A549 (cell line): ENCODE results near the gene EFNA5. TPM values are rescaled to one million over a fixed set of nuclear protein-coding genes. Genes with fewer than 3 reads are reported as not detected.

Source experiments
- ATAC-seq, 2 experiments: fragments of 200-7000 bp in 1 of 2; fragments of >200 bp in 1 of 2; cut with Nextera tagmentation in 1 of 2; cut with Tn5 transposase in 1 of 2; 3 replicates each; pipeline versions ENCODE4 v1.8.0 to v1.9.1; 2018 to 2020; ENCODE audit warnings: mild to moderate bottlenecking in 1 of 2, moderate library complexity in 1 of 2
- CTCF ChIA-PET: fragments of 300-600 bp; sonication (Branson Sonifier 250); formaldehyde crosslinking; extraction: SDS; loops from one replicate; lab custom pipeline; 2021; ENCODE audit warnings: antibody characterized with exemption, inconsistent platforms; lab: Yijun Ruan, JAX
- POLR2A ChIA-PET: fragments of 350-600 bp; formaldehyde crosslinking; extraction: SDS; loops from one replicate; lab custom pipeline; 2021; ENCODE audit warnings: antibody characterized with exemption, inconsistent platforms; lab: Yijun Ruan, JAX
- DNase-seq, 2 experiments: peaks; one replicate each; pipeline versions ENCODE4 v3.0.0 to v3.0.0-alpha.2; 2011 to 2016; ENCODE audit warnings: low read depth in 1 of 2, low spot score in 1 of 2
- FAIRE-seq: peaks from 2 replicates; lab custom pipeline; 2011; peaks lifted over from hg19 to GRCh38; lab: Jason Lieb, UNC
- H3K27ac ChIP-seq, 2 experiments: fragments of >200 bp; sonication (Bioruptor Twin); formaldehyde crosslinking; 3 replicates each; pipeline ENCODE4 v1.5.1; 2016 to 2017
- H3K4me1 ChIP-seq: fragments of >200 bp; sonication (Bioruptor Twin); formaldehyde crosslinking; 3 replicates; pipeline ENCODE4 v1.6.1; 2016
- H3K4me2 ChIP-seq: fragments of >200 bp; sonication (Bioruptor Twin); formaldehyde crosslinking; 3 replicates; pipeline ENCODE4 v1.6.1; 2016
- H3K4me3 ChIP-seq: fragments of >200 bp; sonication (Bioruptor Twin); formaldehyde crosslinking; 3 replicates; pipeline ENCODE4 v1.5.1; 2016
- H3K9me3 ChIP-seq: fragments of >200 bp; sonication (Bioruptor Twin); formaldehyde crosslinking; 3 replicates; pipeline ENCODE4 v1.6.1; 2016
- BHLHE40 ChIP-seq: IDR thresholded peaks from 2 replicates; pipeline ENCODE4 v1.6.1; 2012; ENCODE audit warnings: low read depth, low read length, inconsistent platforms
- CBX2 ChIP-seq: fragments of 200-600 bp; sonication (generic); IDR thresholded peaks from 2 replicates; pipeline ENCODE4 v1.6.1; 2016; ENCODE audit warnings: low read depth, mild to moderate bottlenecking, borderline replicate concordance
- CBX8 ChIP-seq: fragments of 200-600 bp; sonication (generic); IDR thresholded peaks from 2 replicates; pipeline ENCODE4 v1.6.1; 2016
- CEBPB ChIP-seq, 2 experiments: fragments of >200 bp in 1 of 2; sonication (Bioruptor Twin) in 1 of 2; formaldehyde crosslinking in 1 of 2; IDR thresholded peaks; 2 replicates each; pipeline ENCODE4 v1.6.1; 2012 to 2016
- EHMT2 ChIP-seq: fragments of 200-600 bp; sonication (generic); IDR thresholded peaks from 2 replicates; pipeline ENCODE4 v1.6.1; 2016; ENCODE audit warnings: antibody characterized with exemption, low read depth, mild to moderate bottlenecking, moderate library complexity
- ELK1 ChIP-seq: fragments of 150-350 bp; IDR thresholded peaks from 2 replicates; pipeline ENCODE4 v1.6.1; 2014; ENCODE audit warnings: low read depth, mild to moderate bottlenecking, low read length
- FOSB ChIP-seq: fragments of 250-450 bp; sonication (Bioruptor Pico); IDR thresholded peaks from 2 replicates; pipeline ENCODE4 v1.5.0; 2020; ENCODE audit warnings: mild to moderate bottlenecking, moderate library complexity
- FOSL2 ChIP-seq, 2 experiments: fragments of 450-650 bp in 1 of 2; fragments of >200 bp in 1 of 2; sonication (Bioruptor Twin) in 1 of 2; formaldehyde crosslinking; IDR thresholded peaks; 2 replicates each; pipeline versions ENCODE4 v1.5.0 to v1.6.1; 2016 to 2020; ENCODE audit warnings: mild to moderate bottlenecking in 1 of 2, moderate library complexity in 1 of 2
- HMGXB4 ChIP-seq: fragments of 250-450 bp; sonication (Bioruptor Pico); IDR thresholded peaks from 2 replicates; pipeline ENCODE4 v1.5.0; 2021; ENCODE audit warnings: mild to moderate bottlenecking, moderate library complexity, borderline replicate concordance
- JUN ChIP-seq, 2 experiments: fragments of >200 bp; sonication (Bioruptor Twin); formaldehyde crosslinking; IDR thresholded peaks; 2 replicates in 1 of 2; 3 replicates in 1 of 2; pipeline ENCODE4 v1.6.1; 2016 to 2017
- KDM1A ChIP-seq: fragments of 200-600 bp; sonication (generic); IDR thresholded peaks from 2 replicates; pipeline ENCODE4 v1.6.1; 2016; ENCODE audit warnings: low read depth, mild to moderate bottlenecking
- MYC ChIP-seq: IDR thresholded peaks from 2 replicates; pipeline ENCODE4 v1.6.1; 2012; ENCODE audit warnings: mild to moderate bottlenecking, inconsistent platforms, low read length, improper control_type of control experiment, borderline replicate concordance
- NFE2L2 ChIP-seq: fragments of 150-350 bp; conservative IDR thresholded peaks from 2 replicates; pipeline ENCODE4 v1.6.1; 2014; ENCODE audit warnings: low read length
- PHF8 ChIP-seq: fragments of 200-600 bp; sonication (generic); IDR thresholded peaks from 2 replicates; pipeline ENCODE4 v1.6.1; 2016; ENCODE audit warnings: low read depth, mild to moderate bottlenecking, antibody characterized with exemption, moderate library complexity, borderline replicate concordance
- POLR2A ChIP-seq: IDR thresholded peaks from 2 replicates; pipeline ENCODE4 v1.6.1; 2012; ENCODE audit warnings: mild to moderate bottlenecking, low read length
- RAD21 ChIP-seq, 2 experiments: fragments of >200 bp in 1 of 2; sonication (Bioruptor Twin) in 1 of 2; formaldehyde crosslinking in 1 of 2; IDR thresholded peaks in 1 of 2; conservative IDR thresholded peaks in 1 of 2; 2 replicates in 1 of 2; 3 replicates in 1 of 2; pipeline ENCODE4 v1.6.1; 2012 to 2018; ENCODE audit warnings: inconsistent platforms in 1 of 2
- RCOR1 ChIP-seq: fragments of 150-350 bp; IDR thresholded peaks from 2 replicates; pipeline ENCODE4 v1.6.1; 2014; ENCODE audit warnings: antibody characterized with exemption, low read length, low read depth
- RFX5 ChIP-seq: fragments of 450-650 bp; IDR thresholded peaks from 2 replicates; pipeline ENCODE4 v1.7.1; 2014; ENCODE audit warnings: antibody characterized with exemption, mild to moderate bottlenecking, moderate library complexity
- RNF2 ChIP-seq: fragments of 200-600 bp; sonication (generic); IDR thresholded peaks from 2 replicates; pipeline ENCODE4 v1.6.1; 2016; ENCODE audit warnings: low read depth, mild to moderate bottlenecking, antibody characterized with exemption, moderate library complexity, borderline replicate concordance
- SMC3 ChIP-seq: fragments of >200 bp; sonication (Bioruptor Twin); formaldehyde crosslinking; IDR thresholded peaks from 3 replicates; pipeline ENCODE4 v1.6.1; 2018; ENCODE audit warnings: inconsistent platforms
- WGBS: methylation state at CpG from one replicate; pipeline ENCODE4 v1.1.6; 2017; ENCODE audit errors: missing lambda C conversion rate; 5-methylcytosine and 5-hydroxymethylcytosine counted together
- polyA plus RNA-seq, 4 experiments: library from polyadenylated mRNA; depleted of rRNA in 3 of 4; stranded (reverse); fragments of >200 nt; fragmentation: RNase III in 1 of 4; extraction: RNeasy Plus Mini Kit Qiagen cat#74134 plus additional on column Dnase treatment in 1 of 4; gene quantifications; 2 replicates in 3 of 4; 3 replicates in 1 of 4; pipeline ENCODE4 v1.2.3, GENCODE V29; 2011 to 2017
- TF ChIP-seq, protein P1 (sequence below): fragments of 250-450 bp; sonication (Bioruptor Pico); IDR thresholded peaks from 2 replicates; pipeline ENCODE4 v1.5.0; 2020; ENCODE audit warnings: low read depth, mild to moderate bottlenecking, moderate library complexity
- TF ChIP-seq, protein P2 (sequence below): fragments of >200 bp; sonication (Bioruptor Twin); formaldehyde crosslinking; IDR thresholded peaks from 3 replicates; pipeline ENCODE4 v1.5.1; 2016
- TF ChIP-seq, protein P3 (sequence below): fragments of 450-650 bp; IDR thresholded peaks from 2 replicates; pipeline ENCODE4 v1.6.1; 2014; ENCODE audit warnings: antibody characterized with exemption
- TF ChIP-seq, protein P4 (sequence below): fragments of >200 bp; sonication (Bioruptor Twin); formaldehyde crosslinking; IDR thresholded peaks from 3 replicates; pipeline ENCODE4 v1.6.1; 2016

Gene EFNA5
- polyA plus RNA-seq, 2 of the 4 experiments (the other 2 are of a cell fraction), result 8.5 to 20.7 TPM

DNA sequence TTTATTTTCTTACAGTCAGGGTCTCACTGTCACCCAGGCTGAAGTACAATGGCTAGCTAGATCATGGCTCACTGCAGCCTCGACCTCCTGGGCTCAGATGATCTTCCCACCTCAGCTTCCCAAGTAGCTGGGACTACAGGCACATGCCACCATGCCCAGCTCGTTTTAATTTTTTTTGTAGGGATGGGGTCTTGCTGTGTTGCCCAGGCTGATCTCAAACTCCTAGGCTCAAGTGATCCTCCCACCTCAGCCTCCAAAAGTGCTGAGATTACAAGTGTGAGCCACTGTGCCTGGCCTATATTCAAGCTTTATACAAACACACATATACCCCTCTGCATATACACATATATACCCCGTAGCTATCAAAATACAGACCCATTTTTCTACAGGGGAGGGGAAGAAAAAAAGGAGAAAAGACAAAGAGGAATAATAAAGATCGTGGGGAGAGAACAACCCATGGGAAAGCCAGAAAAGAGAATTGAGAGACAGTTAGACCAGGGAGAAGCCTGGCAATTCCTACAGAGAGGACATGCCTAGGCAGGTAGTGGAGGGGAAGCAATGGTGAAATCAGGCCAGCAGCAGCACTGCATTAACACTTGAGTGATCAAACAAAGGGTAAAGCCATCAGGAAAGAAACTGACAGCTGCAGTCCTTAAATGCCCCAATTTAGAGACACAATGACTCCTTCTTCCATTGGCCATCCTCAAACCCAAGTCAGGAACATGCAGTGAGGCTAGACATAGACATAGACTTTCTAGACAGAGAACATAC, 102.7 kb downstream of the EFNA5 start:
- CTCF ChIA-PET, result interaction anchor here (1.1 kb wide), 1 partner anchor 21 kb away, joined by 3 read pairs; no protein-coding TSS in a partner anchor

DNA sequence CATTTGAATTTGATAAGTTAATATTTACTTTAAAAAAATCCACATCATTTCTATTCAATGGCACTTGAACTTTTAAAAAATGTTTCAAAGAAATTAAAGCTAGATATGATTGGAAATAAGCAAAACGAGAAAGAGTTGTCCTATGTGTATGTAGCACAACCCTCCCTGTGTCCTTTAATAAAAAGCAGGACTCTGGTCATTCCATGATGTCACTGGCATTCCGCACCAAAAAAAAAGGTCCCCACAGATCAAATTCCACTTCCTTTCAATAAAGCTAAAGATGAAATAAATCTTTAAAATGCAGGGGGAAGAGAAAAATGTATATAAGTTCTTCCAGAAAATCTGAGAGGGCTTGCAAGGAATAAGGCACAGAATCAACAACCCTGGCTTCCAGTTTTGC, 103.8 kb downstream of the EFNA5 start:
- TF ChIP-seq MYC (no peak), JUN (IDR thresholded peaks at IDR 0.05) (no peak), FOSB (no peak), CEBPB (IDR thresholded peaks at IDR 0.05) (no peak), BHLHE40 (no peak), POLR2A (no peak), PHF8 (no peak), ELK1 (no peak), FOSL2 (IDR thresholded peaks at IDR 0.05) (no peak), FOSL2 (CRISPR knock-in tag; IDR thresholded peaks at IDR 0.05) (no peak)
- TF ChIP-seq, protein P1, sequence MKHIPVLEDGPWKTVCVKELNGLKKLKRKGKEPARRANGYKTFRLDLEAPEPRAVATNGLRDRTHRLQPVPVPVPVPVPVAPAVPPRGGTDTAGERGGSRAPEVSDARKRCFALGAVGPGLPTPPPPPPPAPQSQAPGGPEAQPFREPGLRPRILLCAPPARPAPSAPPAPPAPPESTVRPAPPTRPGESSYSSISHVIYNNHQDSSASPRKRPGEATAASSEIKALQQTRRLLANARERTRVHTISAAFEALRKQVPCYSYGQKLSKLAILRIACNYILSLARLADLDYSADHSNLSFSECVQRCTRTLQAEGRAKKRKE, result no peak
- Histone ChIP-seq H3K9me3 (no peaks in the 10 kb centered on the region), H3K4me1 (peaks cover 74% of the 10 kb centered on the region), H3K27ac (peak overlapping the region in 1 of 2 experiments; percentile 73; a peak in 3 of 6 replicates), H3K4me3 (no peak overlapping the region), H3K4me2 (peak overlapping the region; percentile 25; the same call in 1 of the 3 replicates)
- ChIA-PET CTCF (interaction anchor here (0.6 to 1.5 kb wide), 3 partner anchors 20 to 97 kb away, joined by 3 read pairs; no protein-coding TSS in a partner anchor), POLR2A (interaction anchor here (1.7 kb wide), 1 partner anchor 24 kb away, joined by 4 read pairs; no protein-coding TSS in a partner anchor)
- no peak for DNase-seq
- FAIRE-seq, result peak; percentile 18
- 68% methylated on average over 2 of the region's 2 CpGs for WGBS
- ATAC-seq, result no peak

More for the DNA sequence above, 102.7 kb downstream of the EFNA5 start:
- Histone ChIP-seq H3K4me1 (peaks cover 83% of the 10 kb centered on the region), H3K9me3 (no peaks in the 10 kb centered on the region), H3K4me3 (no peak overlapping the region), H3K27ac (peak overlapping the region; percentile 46 to 73), H3K4me2 (no peak overlapping the region; the same call in 2 of the 3 replicates)
- FAIRE-seq (no peak), DNase-seq (no peak), ATAC-seq (no peak)
- POLR2A ChIA-PET, result interaction anchor here (1.7 kb wide), 1 partner anchor 25 kb away, joined by 4 read pairs; no protein-coding TSS in a partner anchor
- WGBS, result 88% methylated on average over 4 of the region's 4 CpGs
- TF ChIP-seq HMGXB4 (CRISPR knock-in tag) (no peak), CBX2 (no peak), NFE2L2 (no peak), RAD21 (conservative IDR thresholded peaks at IDR 0.05 in 1 of 2, IDR thresholded peaks at IDR 0.05 in 1 of 2) (no peak), SMC3 (no peak), CBX8 (no peak), BHLHE40 (no peak), RCOR1 (no peak), EHMT2 (no peak), KDM1A (no peak), RFX5 (no peak), POLR2A (no peak), RNF2 (no peak)
- TF ChIP-seq, protein P2, sequence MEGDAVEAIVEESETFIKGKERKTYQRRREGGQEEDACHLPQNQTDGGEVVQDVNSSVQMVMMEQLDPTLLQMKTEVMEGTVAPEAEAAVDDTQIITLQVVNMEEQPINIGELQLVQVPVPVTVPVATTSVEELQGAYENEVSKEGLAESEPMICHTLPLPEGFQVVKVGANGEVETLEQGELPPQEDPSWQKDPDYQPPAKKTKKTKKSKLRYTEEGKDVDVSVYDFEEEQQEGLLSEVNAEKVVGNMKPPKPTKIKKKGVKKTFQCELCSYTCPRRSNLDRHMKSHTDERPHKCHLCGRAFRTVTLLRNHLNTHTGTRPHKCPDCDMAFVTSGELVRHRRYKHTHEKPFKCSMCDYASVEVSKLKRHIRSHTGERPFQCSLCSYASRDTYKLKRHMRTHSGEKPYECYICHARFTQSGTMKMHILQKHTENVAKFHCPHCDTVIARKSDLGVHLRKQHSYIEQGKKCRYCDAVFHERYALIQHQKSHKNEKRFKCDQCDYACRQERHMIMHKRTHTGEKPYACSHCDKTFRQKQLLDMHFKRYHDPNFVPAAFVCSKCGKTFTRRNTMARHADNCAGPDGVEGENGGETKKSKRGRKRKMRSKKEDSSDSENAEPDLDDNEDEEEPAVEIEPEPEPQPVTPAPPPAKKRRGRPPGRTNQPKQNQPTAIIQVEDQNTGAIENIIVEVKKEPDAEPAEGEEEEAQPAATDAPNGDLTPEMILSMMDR, result no peak
- TF ChIP-seq, protein P3, sequence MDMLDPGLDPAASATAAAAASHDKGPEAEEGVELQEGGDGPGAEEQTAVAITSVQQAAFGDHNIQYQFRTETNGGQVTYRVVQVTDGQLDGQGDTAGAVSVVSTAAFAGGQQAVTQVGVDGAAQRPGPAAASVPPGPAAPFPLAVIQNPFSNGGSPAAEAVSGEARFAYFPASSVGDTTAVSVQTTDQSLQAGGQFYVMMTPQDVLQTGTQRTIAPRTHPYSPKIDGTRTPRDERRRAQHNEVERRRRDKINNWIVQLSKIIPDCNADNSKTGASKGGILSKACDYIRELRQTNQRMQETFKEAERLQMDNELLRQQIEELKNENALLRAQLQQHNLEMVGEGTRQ, result no peak
- TF ChIP-seq, protein P4, sequence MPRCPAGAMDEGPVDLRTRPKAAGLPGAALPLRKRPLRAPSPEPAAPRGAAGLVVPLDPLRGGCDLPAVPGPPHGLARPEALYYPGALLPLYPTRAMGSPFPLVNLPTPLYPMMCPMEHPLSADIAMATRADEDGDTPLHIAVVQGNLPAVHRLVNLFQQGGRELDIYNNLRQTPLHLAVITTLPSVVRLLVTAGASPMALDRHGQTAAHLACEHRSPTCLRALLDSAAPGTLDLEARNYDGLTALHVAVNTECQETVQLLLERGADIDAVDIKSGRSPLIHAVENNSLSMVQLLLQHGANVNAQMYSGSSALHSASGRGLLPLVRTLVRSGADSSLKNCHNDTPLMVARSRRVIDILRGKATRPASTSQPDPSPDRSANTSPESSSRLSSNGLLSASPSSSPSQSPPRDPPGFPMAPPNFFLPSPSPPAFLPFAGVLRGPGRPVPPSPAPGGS, result no peak
